T-helper 1 cell (primary cell): ENCODE results near the gene PHF12.

ENCODE experiments used
- DNase-seq, 5 donors: peaks; one replicate each; pipeline ENCODE4 v3.0.0-alpha.2; 2012 to 2020

The PHF12 gene

GRCh38 chr17:28975031-28975430, 23.7 kb upstream of the PHF12 start:
- no peak for DNase-seq

- no peak for DNase-seq
Observed at GRCh38 chr17:28974451-28974850, 23.1 kb upstream of the PHF12 start.

- no peak for DNase-seq
Observed at GRCh38 chr17:28973425-28973824, 22.1 kb upstream of the PHF12 start.

GRCh38 chr17:28972437-28972836, 21.1 kb upstream of the PHF12 start:
- no peak for DNase-seq

- DNase-seq = no peak
Observed at GRCh38 chr17:28970879-28971278, 19.6 kb upstream of the PHF12 start.

- DNase-seq = no peak
Observed at GRCh38 chr17:28969706-28970393, 18.5 kb upstream of the PHF12 start.

GRCh38 chr17:28968914-28969295, 17.6 kb upstream of the PHF12 start:
- no peak for DNase-seq

- DNase-seq = no peak
Observed at GRCh38 chr17:28968231-28968913, 17.1 kb upstream of the PHF12 start.

GRCh38 chr17:28967221-28968135, 16.2 kb upstream of the PHF12 start:
- no peak for DNase-seq

GRCh38 chr17:28963841-28964240, 12.5 kb upstream of the PHF12 start:
- no peak for DNase-seq

GRCh38 chr17:28963055-28963611, 11.8 kb upstream of the PHF12 start:
- no peak for DNase-seq

- DNase-seq = no peak
Observed at GRCh38 chr17:28961391-28961790, 10.1 kb upstream of the PHF12 start.

- DNase-seq = no peak
Observed at GRCh38 chr17:28960256-28961061, 9.1 kb upstream of the PHF12 start.

GRCh38 chr17:28959471-28959871, 8.2 kb upstream of the PHF12 start:
- no peak for DNase-seq

- no peak for DNase-seq
Observed at GRCh38 chr17:28958820-28959455, 7.6 kb upstream of the PHF12 start.

- no peak for DNase-seq
Observed at GRCh38 chr17:28957992-28958355, 6.7 kb upstream of the PHF12 start.

- no peak for DNase-seq
Observed at GRCh38 chr17:28957277-28957991, 6.1 kb upstream of the PHF12 start.

GRCh38 chr17:28956861-28957260, 5.5 kb upstream of the PHF12 start:
- DNase-seq = no peak

GRCh38 chr17:28956112-28956511, 4.8 kb upstream of the PHF12 start:
- no peak for DNase-seq

- DNase-seq = no peak
Observed at GRCh38 chr17:28955408-28955807, 4.1 kb upstream of the PHF12 start.

- no peak for DNase-seq
Observed at GRCh38 chr17:28954886-28955285, 3.6 kb upstream of the PHF12 start.
